ENCODE measurements around the gene KRT82. TPM values are rescaled to one million over a fixed set of nuclear protein-coding genes. Genes with fewer than 3 reads are reported as not detected.

KRT82 gene
- total RNA-seq, 2 experiments from 2014 or later = not detected

GRCh38 chr12:52407918-52408317 lies 1.8 kb upstream of the KRT82 start:
- intact Hi-C loops (cut with micrococcal nuclease; ENCODE audit: unreplicated experiment) = no loop called here
- Histone ChIP-seq H3K9me3 (ENCODE audit: low read length) (no peaks in the 10 kb centered on the region), H2AFZ (ENCODE audit: low read length) (no peak overlapping the region), H3K27ac (ENCODE audit: low read depth, low read length, poor library complexity, severe bottlenecking) (no peak overlapping the region), H4K20me1 (ENCODE audit: insufficient read depth, low read length) (no peaks in the 10 kb centered on the region), H3K4me1 (ENCODE audit: insufficient read depth, low read length, poor library complexity, severe bottlenecking) (no peaks in the 10 kb centered on the region), H3K9me2 (ENCODE audit: insufficient read depth, low read length) (no peaks in the 10 kb centered on the region), H3K79me2 (ENCODE audit: insufficient read depth, low read depth, low read length) (no peaks in the 10 kb centered on the region), H3K36me3 (ENCODE audit: insufficient read depth, low read length) (no peaks in the 10 kb centered on the region), H3K4me2 (ENCODE audit: low read length) (no peak overlapping the region), H3K4me3 (ENCODE audit: low read depth, low read length, poor library complexity, severe bottlenecking) (no peak overlapping the region)
- ChIA-PET CTCF (ENCODE audit: unreplicated experiment) (no interaction called here), POLR2A (no interaction called here)
- DNase-seq (ENCODE audit: low spot score) = no peak
- BruUV-seq (replicated peaks) = no TSS peak
- TF ChIP-seq CTCF (conservative IDR thresholded peaks at IDR 0.05; ENCODE audit: low read length) (no peak), EZH2phosphoT487 (IDR thresholded peaks at IDR 0.05; ENCODE audit: borderline replicate concordance, low read depth, low read length) (no peak)

- intact Hi-C loops (cut with micrococcal nuclease; ENCODE audit: unreplicated experiment) = no loop called here
- DNase-seq (ENCODE audit: low spot score) = no peak
- Histone ChIP-seq H3K79me2 (ENCODE audit: insufficient read depth, low read depth, low read length) (no peaks in the 10 kb centered on the region), H4K20me1 (ENCODE audit: insufficient read depth, low read length) (no peaks in the 10 kb centered on the region), H3K36me3 (ENCODE audit: insufficient read depth, low read length) (no peaks in the 10 kb centered on the region), H3K4me2 (ENCODE audit: low read length) (no peak overlapping the region), H3K9me3 (ENCODE audit: low read length) (no peaks in the 10 kb centered on the region), H2AFZ (ENCODE audit: low read length) (no peak overlapping the region), H3K9me2 (ENCODE audit: insufficient read depth, low read length) (no peaks in the 10 kb centered on the region), H3K27ac (ENCODE audit: low read depth, low read length, poor library complexity, severe bottlenecking) (no peak overlapping the region), H3K4me1 (ENCODE audit: insufficient read depth, low read length, poor library complexity, severe bottlenecking) (no peaks in the 10 kb centered on the region), H3K4me3 (ENCODE audit: low read depth, low read length, poor library complexity, severe bottlenecking) (no peak overlapping the region)
- ChIA-PET POLR2A (no interaction called here), CTCF (ENCODE audit: unreplicated experiment) (no interaction called here)
- BruUV-seq (replicated peaks) = no TSS peak
- no peak for TF ChIP-seq EZH2phosphoT487 (IDR thresholded peaks at IDR 0.05; ENCODE audit: borderline replicate concordance, low read depth, low read length)
- TF ChIP-seq CTCF (conservative IDR thresholded peaks at IDR 0.05; ENCODE audit: low read length) = no peak
Observed at GRCh38 chr12:52404951-52405350, 1.2 kb downstream of the KRT82 start.

DNA sequence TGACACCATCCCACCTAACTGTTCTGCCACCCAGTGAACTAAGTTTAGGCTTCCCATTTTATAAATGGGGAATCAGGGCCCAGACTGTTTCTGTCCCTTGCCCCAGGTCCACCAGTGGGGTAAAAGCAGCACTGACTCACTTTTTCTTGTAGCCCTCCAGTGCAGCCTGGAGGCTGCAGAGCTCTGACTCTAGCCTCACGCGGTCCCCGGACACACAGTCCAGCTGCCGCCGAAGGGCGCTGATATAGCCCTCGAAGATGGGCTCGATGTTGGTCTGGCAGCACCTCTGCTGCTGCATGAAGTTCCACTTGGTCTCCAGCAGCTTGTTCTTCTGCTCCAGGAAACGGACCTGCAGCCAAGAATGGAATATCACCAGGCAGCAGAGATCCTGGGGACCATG lies 2.6 kb downstream of the KRT82 start:
- no peak for DNase-seq (ENCODE audit: low spot score)
- Histone ChIP-seq H3K9me3 (ENCODE audit: low read length) (no peaks in the 10 kb centered on the region), H2AFZ (ENCODE audit: low read length) (no peak overlapping the region), H3K9me2 (ENCODE audit: insufficient read depth, low read length) (no peaks in the 10 kb centered on the region), H4K20me1 (ENCODE audit: insufficient read depth, low read length) (no peaks in the 10 kb centered on the region), H3K4me3 (ENCODE audit: low read depth, low read length, poor library complexity, severe bottlenecking) (no peak overlapping the region), H3K4me2 (ENCODE audit: low read length) (no peak overlapping the region), H3K79me2 (ENCODE audit: insufficient read depth, low read depth, low read length) (no peaks in the 10 kb centered on the region), H3K27ac (ENCODE audit: low read depth, low read length, poor library complexity, severe bottlenecking) (no peak overlapping the region), H3K36me3 (ENCODE audit: insufficient read depth, low read length) (no peaks in the 10 kb centered on the region), H3K4me1 (ENCODE audit: insufficient read depth, low read length, poor library complexity, severe bottlenecking) (no peaks in the 10 kb centered on the region)
- intact Hi-C loops (cut with micrococcal nuclease; ENCODE audit: unreplicated experiment) = no loop called here
- TF ChIP-seq CTCF (conservative IDR thresholded peaks at IDR 0.05; ENCODE audit: low read length) = no peak
- no peak for TF ChIP-seq EZH2phosphoT487 (IDR thresholded peaks at IDR 0.05; ENCODE audit: borderline replicate concordance, low read depth, low read length)
- BruUV-seq (replicated peaks) = no TSS peak
- CTCF ChIA-PET (ENCODE audit: unreplicated experiment) = interaction anchor here (0.6 kb wide), 1 partner anchor 532 kb away, joined by 3 read pairs; no protein-coding TSS in a partner anchor
- POLR2A ChIA-PET = no interaction called here
